Vagina (tissue), 2 donors: ENCODE results near the gene IQUB. TPM values are rescaled to one million over a fixed set of nuclear protein-coding genes. Genes with fewer than 3 reads are reported as not detected.
"Not testable (repeated sequence)": the region's sequence is repeated elsewhere in the genome, so short reads cannot be mapped to it uniquely, and the experiment has no call there.

Experiments used
- DNase-seq, 2 donors: peaks; one replicate each; pipeline ENCODE4 v3.0.0-alpha.2; 2017; ENCODE audit errors: extremely low spot score in 2 of 2
- H3K27ac ChIP-seq: fragments of 200-600 bp; sonication (generic); one replicate; pipeline ENCODE4 v1.5.1; 2019
- H3K27me3 ChIP-seq: fragments of 200-600 bp; sonication (generic); one replicate; pipeline ENCODE4 v1.5.1; 2019
- H3K36me3 ChIP-seq, 2 donors: fragments of 200-600 bp; sonication (generic); one replicate each; pipeline ENCODE4 v1.5.1; 2017 to 2019
- H3K4me1 ChIP-seq: fragments of 200-600 bp; sonication (generic); one replicate; pipeline ENCODE4 v1.5.1; 2019
- H3K4me3 ChIP-seq, 2 donors: fragments of 200-600 bp; sonication (generic); 1 replicate in 1 of 2; 2 replicates in 1 of 2; pipeline ENCODE4 v1.5.1; 2016 to 2019
- H3K9me3 ChIP-seq: fragments of 200-600 bp; sonication (generic); one replicate; pipeline ENCODE4 v1.5.1; 2019
- CTCF ChIP-seq, 3 experiments: fragments of 450-650 bp in 2 of 3; fragments of 200-600 bp in 1 of 3; sonication (generic) in 1 of 3; IDR thresholded peaks; one replicate each; pipeline ENCODE4 v1.5.1; 2017 to 2019; ENCODE audit warnings: antibody characterized with exemption in 3 of 3, mild to moderate bottlenecking in 2 of 3, moderate library complexity in 2 of 3
- POLR2A ChIP-seq, 2 donors: fragments of 450-650 bp; IDR thresholded peaks; one replicate each; pipeline ENCODE4 v1.6.1; 2017; ENCODE audit warnings: antibody characterized with exemption in 2 of 2, mild to moderate bottlenecking in 2 of 2, moderate library complexity in 2 of 2
- POLR2AphosphoS5 ChIP-seq, 2 donors: sonication (generic); formaldehyde crosslinking; IDR thresholded peaks; one replicate each; pipeline ENCODE4 v1.9.0; 2017; ENCODE audit warnings: antibody characterized with exemption in 2 of 2, mild to moderate bottlenecking in 2 of 2, low read depth in 1 of 2; ENCODE audit not compliant: insufficient read depth in 1 of 2
- intact Hi-C: fragments of 100-400 bp; cut with DNase I; formaldehyde crosslinking; loops from one replicate; pipeline ENCODE4 v1.15.1; 2023
- total RNA-seq: library from RNA; depleted of rRNA; stranded (reverse); fragments of >200 nt; gene quantifications from one replicate; pipeline ENCODE4 v1.2.3, GENCODE V29; 2016

IQUB gene
- total RNA-seq, 1 donor from 2014 or later, result 0.98 TPM

GRCh38 chr7:123492485-123492884 is 41.9 kb downstream of the IQUB start:
- Histone ChIP-seq H3K4me3 (no peak overlapping the region), H3K27me3 (no peaks in the 10 kb centered on the region), H3K36me3 (no peaks in the 10 kb centered on the region), H3K9me3 (no peaks in the 10 kb centered on the region), H3K27ac (no peak overlapping the region), H3K4me1 (no peaks in the 10 kb centered on the region)
- no peak for DNase-seq
- TF ChIP-seq CTCF (IDR thresholded peaks at IDR 0.05), result no peak
- TF ChIP-seq POLR2A (IDR thresholded peaks at IDR 0.05), result no peak
- no peak for TF ChIP-seq POLR2AphosphoS5 (IDR thresholded peaks at IDR 0.05; ENCODE audit: insufficient read depth in 1 of 2, low read depth in 1 of 2)
- intact Hi-C loops, result no loop called here

- Histone ChIP-seq H3K4me3 (no peak overlapping the region), H3K9me3 (no peaks in the 10 kb centered on the region), H3K27ac (no peak overlapping the region), H3K36me3 (no peaks in the 10 kb centered on the region), H3K27me3 (no peaks in the 10 kb centered on the region), H3K4me1 (no peaks in the 10 kb centered on the region)
- TF ChIP-seq CTCF (IDR thresholded peaks at IDR 0.05) (no peak), POLR2A (IDR thresholded peaks at IDR 0.05) (no peak), POLR2AphosphoS5 (IDR thresholded peaks at IDR 0.05; ENCODE audit: insufficient read depth in 1 of 2, low read depth in 1 of 2) (no peak)
- intact Hi-C loops, result no loop called here
- no peak for DNase-seq
These were observed 48.7 kb downstream of the IQUB start for GRCh38 chr7:123485721-123486120.

- Histone ChIP-seq H3K4me1 (no peaks in the 10 kb centered on the region), H3K4me3 (no peak overlapping the region), H3K27ac (no peak overlapping the region), H3K27me3 (no peaks in the 10 kb centered on the region), H3K9me3 (no peaks in the 10 kb centered on the region), H3K36me3 (no peaks in the 10 kb centered on the region)
- TF ChIP-seq POLR2A (IDR thresholded peaks at IDR 0.05) (no peak), POLR2AphosphoS5 (IDR thresholded peaks at IDR 0.05; ENCODE audit: insufficient read depth in 1 of 2, low read depth in 1 of 2) (no peak), CTCF (IDR thresholded peaks at IDR 0.05) (no peak)
- intact Hi-C loops, result no loop called here
- no peak for DNase-seq
These were observed 49.2 kb downstream of the IQUB start for GRCh38 chr7:123485187-123485586.

DNA sequence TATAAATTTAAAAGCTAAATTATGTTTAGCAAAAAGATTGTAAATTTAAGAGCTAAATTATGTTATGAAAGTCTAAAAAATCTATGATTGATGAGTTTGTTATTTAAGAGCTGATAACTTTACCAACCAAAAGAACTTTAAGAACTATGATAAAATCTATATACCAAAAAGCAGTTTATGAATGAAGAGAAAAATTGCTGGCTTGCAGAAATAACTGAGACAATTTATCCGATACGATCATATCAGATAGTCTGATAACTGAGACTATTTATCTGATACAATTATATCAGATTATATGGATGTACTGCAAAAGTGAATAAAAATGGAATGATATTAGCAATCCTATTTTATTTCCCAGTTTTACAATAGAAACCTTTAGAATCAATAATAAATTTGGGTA is 50.2 kb downstream of the IQUB start:
- H3K36me3 ChIP-seq, result no peaks in the 10 kb centered on the region
- DNase-seq, result no peak
- no peaks in the 10 kb centered on the region for H3K4me1 ChIP-seq
- TF ChIP-seq CTCF (IDR thresholded peaks at IDR 0.05), result no peak
- TF ChIP-seq POLR2A (IDR thresholded peaks at IDR 0.05), result no peak
- TF ChIP-seq POLR2AphosphoS5 (IDR thresholded peaks at IDR 0.05; ENCODE audit: insufficient read depth in 1 of 2, low read depth in 1 of 2), result no peak
- intact Hi-C loops, result no loop called here
- H3K9me3 ChIP-seq, result no peaks in the 10 kb centered on the region
- no peaks in the 10 kb centered on the region for H3K27me3 ChIP-seq
- no peak overlapping the region for H3K27ac ChIP-seq
- no peak overlapping the region for H3K4me3 ChIP-seq

DNA sequence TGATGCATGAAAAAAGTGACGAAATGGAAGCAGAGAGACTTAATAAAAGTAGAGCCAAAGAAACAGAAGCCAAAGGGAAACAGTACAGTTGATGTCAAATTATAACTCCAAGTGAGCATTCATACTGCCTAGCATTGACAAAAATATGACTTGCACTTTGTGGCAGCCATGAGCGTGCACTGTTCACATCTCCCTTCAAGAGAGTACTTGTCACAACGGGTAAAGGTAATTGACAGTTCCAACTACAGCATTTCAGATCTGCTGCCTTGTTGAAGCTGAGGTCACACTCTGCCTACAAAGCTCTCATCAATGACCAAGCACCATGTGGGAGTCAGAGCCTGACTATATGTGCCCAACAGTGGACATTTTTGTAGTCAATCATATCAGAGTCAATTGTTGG is 54.3 kb downstream of the IQUB start:
- no peak overlapping the region for H3K4me3 ChIP-seq
- TF ChIP-seq POLR2A (IDR thresholded peaks at IDR 0.05) (no peak), CTCF (IDR thresholded peaks at IDR 0.05) (no peak), POLR2AphosphoS5 (IDR thresholded peaks at IDR 0.05; ENCODE audit: insufficient read depth in 1 of 2, low read depth in 1 of 2) (no peak)
- H3K4me1 ChIP-seq, result no peaks in the 10 kb centered on the region
- intact Hi-C loops, result no loop called here
- no peaks in the 10 kb centered on the region for H3K36me3 ChIP-seq
- no peak overlapping the region for H3K27ac ChIP-seq
- no peaks in the 10 kb centered on the region for H3K9me3 ChIP-seq
- no peaks in the 10 kb centered on the region for H3K27me3 ChIP-seq
- DNase-seq, result no peak

GRCh38 chr7:123478056-123478455 is 56.3 kb downstream of the IQUB start:
- H3K4me3 ChIP-seq, intact Hi-C loops, H3K27ac ChIP-seq, H3K9me3 ChIP-seq, H3K27me3 ChIP-seq, H3K36me3 ChIP-seq, H3K4me1 ChIP-seq, DNase-seq: not testable (repeated sequence)
